ENCODE results near the gene AGRN. TPM values are rescaled to one million over a fixed set of nuclear protein-coding genes. Genes with fewer than 3 reads are reported as not detected.
A peak's percentile ranks its signal among the peaks of the same experiment; 100 is the strongest.
"Not testable (repeated sequence)": the region's sequence is repeated elsewhere in the genome, so short reads cannot be mapped to it uniquely, and the experiment has no call there.

Gene AGRN
- total RNA-seq, 3 donors from 2014 or later (not counting 1 experiment from before 2014, with no cell fraction given), result 4.1 to 5.0 (median 4.6) TPM

GRCh38 chr1:1093610-1093943 lies 73.7 kb downstream of the AGRN start:
- WGBS (ENCODE audit: insufficient coverage), result 93% methylated on average over 10 of the region's 10 CpGs
- H3K4me3 Mint-ChIP-seq, result no peak overlapping the region
- Histone ChIP-seq H3K4me1 (ENCODE audit: control insufficient read depth, insufficient read depth, low read length) (no peaks in the 10 kb centered on the region), H3K27ac (ENCODE audit: low read length) (no peak overlapping the region), H3K4me3 (ENCODE audit: low read length) (no peak overlapping the region), H3K36me3 (ENCODE audit: control insufficient read depth, insufficient read depth, low read length) (no peaks in the 10 kb centered on the region), H3K9me3 (ENCODE audit: control insufficient read depth, insufficient read depth, low read length) (no peaks in the 10 kb centered on the region), H3K27me3 (ENCODE audit: control insufficient read depth, insufficient read depth, low read length) (no peaks in the 10 kb centered on the region)
- no peaks in the 10 kb centered on the region for H3K27me3 Mint-ChIP-seq (ENCODE audit: low read depth in 2 of 2)
- no peaks in the 10 kb centered on the region for H3K9me3 Mint-ChIP-seq
- no peaks in the 10 kb centered on the region for H3K36me3 Mint-ChIP-seq
- ATAC-seq, result no peak
- no peak overlapping the region for H3K27ac Mint-ChIP-seq
- H3K4me1 Mint-ChIP-seq, result peaks cover 0 to 6% of the 10 kb centered on the region in 2 donors
- DNase-seq, result no peak
- intact Hi-C loops (cut with micrococcal nuclease), result no loop called here
- no peak for TF ChIP-seq CTCF (IDR thresholded peaks at IDR 0.05)

GRCh38 chr1:1094981-1095380 lies 75.1 kb downstream of the AGRN start:
- no peak for ATAC-seq
- H3K4me1 Mint-ChIP-seq, result peaks cover 0 to 6% of the 10 kb centered on the region in 2 donors
- Histone ChIP-seq H3K36me3 (ENCODE audit: control insufficient read depth, insufficient read depth, low read length) (no peaks in the 10 kb centered on the region), H3K4me3 (ENCODE audit: low read length) (no peak overlapping the region), H3K4me1 (ENCODE audit: control insufficient read depth, insufficient read depth, low read length) (no peaks in the 10 kb centered on the region), H3K27me3 (ENCODE audit: control insufficient read depth, insufficient read depth, low read length) (no peaks in the 10 kb centered on the region), H3K27ac (ENCODE audit: low read length) (no peak overlapping the region), H3K9me3 (ENCODE audit: control insufficient read depth, insufficient read depth, low read length) (no peaks in the 10 kb centered on the region)
- no peak for DNase-seq
- H3K4me3 Mint-ChIP-seq, result no peak overlapping the region
- no peaks in the 10 kb centered on the region for H3K36me3 Mint-ChIP-seq
- no peaks in the 10 kb centered on the region for H3K9me3 Mint-ChIP-seq
- intact Hi-C loops (cut with micrococcal nuclease), result no loop called here
- H3K27me3 Mint-ChIP-seq (ENCODE audit: low read depth in 2 of 2), result no peaks in the 10 kb centered on the region
- no peak overlapping the region for H3K27ac Mint-ChIP-seq
- TF ChIP-seq CTCF (IDR thresholded peaks at IDR 0.05), result no peak
- 84% methylated on average over 5 of the region's 7 CpGs for whole genome bisulfite sequencing (ENCODE audit: insufficient coverage)

GRCh38 chr1:1096136-1096535 lies 76.2 kb downstream of the AGRN start:
- H3K4me3 ChIP-seq (ENCODE audit: low read length); intact Hi-C loops (cut with micrococcal nuclease); H3K27ac Mint-ChIP-seq; ATAC-seq; H3K27me3 ChIP-seq (ENCODE audit: control insufficient read depth, insufficient read depth, low read length); H3K4me3 Mint-ChIP-seq; H3K4me1 Mint-ChIP-seq; H3K27ac ChIP-seq (ENCODE audit: low read length); H3K9me3 Mint-ChIP-seq; H3K27me3 Mint-ChIP-seq (ENCODE audit: low read depth in 2 of 2); H3K36me3 Mint-ChIP-seq; DNase-seq; H3K9me3 ChIP-seq (ENCODE audit: control insufficient read depth, insufficient read depth, low read length); H3K4me1 ChIP-seq (ENCODE audit: control insufficient read depth, insufficient read depth, low read length); H3K36me3 ChIP-seq (ENCODE audit: control insufficient read depth, insufficient read depth, low read length): not testable (repeated sequence)
- 94% methylated on average over 5 of the region's 5 CpGs for WGBS (ENCODE audit: insufficient coverage)

GRCh38 chr1:1098681-1099421 lies 78.9 kb downstream of the AGRN start:
- Histone ChIP-seq H3K4me3 (ENCODE audit: low read length) (no peak overlapping the region), H3K27ac (ENCODE audit: low read length) (no peak overlapping the region), H3K27me3 (ENCODE audit: control insufficient read depth, insufficient read depth, low read length) (no peaks in the 10 kb centered on the region), H3K9me3 (ENCODE audit: control insufficient read depth, insufficient read depth, low read length) (no peaks in the 10 kb centered on the region), H3K4me1 (ENCODE audit: control insufficient read depth, insufficient read depth, low read length) (no peaks in the 10 kb centered on the region), H3K36me3 (ENCODE audit: control insufficient read depth, insufficient read depth, low read length) (no peaks in the 10 kb centered on the region)
- H3K27ac Mint-ChIP-seq, result no peak overlapping the region
- H3K4me1 Mint-ChIP-seq, result no peaks in the 10 kb centered on the region
- TF ChIP-seq CTCF (IDR thresholded peaks at IDR 0.05), result no peak
- DNase-seq, result peak in 1 of 2 donors; percentile 41
- WGBS (ENCODE audit: insufficient coverage), result 89% methylated on average over 18 of the region's 18 CpGs
- no peaks in the 10 kb centered on the region for H3K36me3 Mint-ChIP-seq
- H3K4me3 Mint-ChIP-seq, result no peak overlapping the region
- ATAC-seq, result no peak
- no peaks in the 10 kb centered on the region for H3K9me3 Mint-ChIP-seq
- intact Hi-C loops (cut with micrococcal nuclease), result no loop called here
- H3K27me3 Mint-ChIP-seq (ENCODE audit: low read depth in 2 of 2), result no peaks in the 10 kb centered on the region
